Breast epithelium (tissue), 3 donors: ENCODE measurements around the gene IRAK1BP1.

Source experiments
- CTCF ChIP-seq, 3 donors: fragments of 450-650 bp; IDR thresholded peaks; one replicate each; pipeline ENCODE4 v1.5.1; 2016 to 2017; ENCODE audit warnings: antibody characterized with exemption in 3 of 3, mild to moderate bottlenecking in 3 of 3, moderate library complexity in 3 of 3
- POLR2A ChIP-seq: fragments of 450-650 bp; IDR thresholded peaks from one replicate; pipeline ENCODE4 v1.6.1; 2016; ENCODE audit warnings: antibody characterized with exemption, mild to moderate bottlenecking, moderate library complexity

GRCh38 chr6:78844899-78845298, 22.5 kb upstream of the IRAK1BP1 start:
- no peak for TF ChIP-seq CTCF (IDR thresholded peaks at IDR 0.05)
- TF ChIP-seq POLR2A: no peak
